NCI-H128 (cell line): ENCODE data around the gene SLC6A3.

Experiments used
- DNase-seq: peaks from one replicate; lab custom pipeline; 2025; ENCODE audit not compliant: unreplicated experiment; lab: John Stamatoyannopoulos, UW

The SLC6A3 gene

DNA sequence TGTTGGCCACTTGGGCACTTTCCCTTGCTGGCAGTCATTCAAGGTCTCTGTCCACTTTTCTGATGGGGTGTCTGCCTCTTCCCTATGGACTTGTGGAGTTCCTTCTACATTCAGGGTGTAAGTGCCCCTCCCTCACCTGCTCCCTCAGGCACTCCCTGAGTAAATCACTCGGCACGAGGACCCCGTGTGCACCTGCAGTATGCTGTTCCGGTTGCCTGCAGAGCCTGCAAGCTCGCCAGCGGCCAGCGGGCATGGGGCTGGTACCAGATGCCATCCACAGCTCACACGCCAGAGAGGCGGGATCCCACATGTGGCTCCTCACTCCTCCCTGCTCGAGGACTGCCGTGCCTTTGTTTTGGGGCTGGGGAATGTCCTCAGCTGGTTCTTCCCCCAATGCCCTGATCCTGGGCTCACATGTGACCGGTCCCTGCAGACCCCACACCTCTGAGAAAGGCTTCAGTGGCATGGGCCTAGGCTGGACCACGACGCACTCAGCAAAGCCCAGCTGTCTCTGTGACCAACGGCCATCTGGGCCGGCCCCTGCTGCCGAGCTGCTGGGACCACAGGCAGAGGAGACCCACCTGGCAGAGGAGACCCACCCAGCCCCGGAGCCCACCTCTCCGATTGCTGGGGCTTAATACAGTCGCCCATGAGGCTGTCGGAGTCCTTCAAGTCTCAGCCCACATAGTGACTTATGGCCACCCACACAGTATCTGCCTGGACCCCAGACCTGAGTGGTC lies 54.2 kb downstream of the SLC6A3 start:
- DNase-seq = no peak

- DNase-seq = no peak
These were observed 54.9 kb downstream of the SLC6A3 start for GRCh38 chr5:1390333-1390732.

- no peak for DNase-seq
These were observed 56.8 kb downstream of the SLC6A3 start for GRCh38 chr5:1388383-1388967.

DNA sequence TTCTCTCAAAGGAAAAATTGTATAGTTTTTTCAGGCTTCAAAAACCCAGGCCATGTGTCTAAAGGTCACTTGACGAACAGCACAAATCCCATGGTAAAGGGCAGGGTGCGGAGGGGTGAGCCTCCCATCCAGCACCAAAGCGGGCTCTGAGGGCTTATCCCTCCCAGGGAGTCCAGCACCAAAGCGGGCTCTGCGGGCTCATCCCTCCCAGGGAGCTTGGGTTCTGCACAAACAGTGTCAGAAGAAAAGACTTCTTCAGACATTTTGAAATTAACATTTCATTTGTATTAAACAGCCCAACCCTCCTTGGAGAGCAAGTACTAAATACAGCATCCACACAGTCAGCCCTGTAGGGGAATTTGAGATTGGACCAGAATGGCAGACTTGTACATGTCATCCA lies 57.4 kb downstream of the SLC6A3 start:
- no peak for DNase-seq

GRCh38 chr5:1387059-1387755 lies 58.0 kb downstream of the SLC6A3 start:
- DNase-seq = no peak

GRCh38 chr5:1386274-1386717 lies 58.9 kb downstream of the SLC6A3 start:
- DNase-seq = peak; percentile 18

DNA sequence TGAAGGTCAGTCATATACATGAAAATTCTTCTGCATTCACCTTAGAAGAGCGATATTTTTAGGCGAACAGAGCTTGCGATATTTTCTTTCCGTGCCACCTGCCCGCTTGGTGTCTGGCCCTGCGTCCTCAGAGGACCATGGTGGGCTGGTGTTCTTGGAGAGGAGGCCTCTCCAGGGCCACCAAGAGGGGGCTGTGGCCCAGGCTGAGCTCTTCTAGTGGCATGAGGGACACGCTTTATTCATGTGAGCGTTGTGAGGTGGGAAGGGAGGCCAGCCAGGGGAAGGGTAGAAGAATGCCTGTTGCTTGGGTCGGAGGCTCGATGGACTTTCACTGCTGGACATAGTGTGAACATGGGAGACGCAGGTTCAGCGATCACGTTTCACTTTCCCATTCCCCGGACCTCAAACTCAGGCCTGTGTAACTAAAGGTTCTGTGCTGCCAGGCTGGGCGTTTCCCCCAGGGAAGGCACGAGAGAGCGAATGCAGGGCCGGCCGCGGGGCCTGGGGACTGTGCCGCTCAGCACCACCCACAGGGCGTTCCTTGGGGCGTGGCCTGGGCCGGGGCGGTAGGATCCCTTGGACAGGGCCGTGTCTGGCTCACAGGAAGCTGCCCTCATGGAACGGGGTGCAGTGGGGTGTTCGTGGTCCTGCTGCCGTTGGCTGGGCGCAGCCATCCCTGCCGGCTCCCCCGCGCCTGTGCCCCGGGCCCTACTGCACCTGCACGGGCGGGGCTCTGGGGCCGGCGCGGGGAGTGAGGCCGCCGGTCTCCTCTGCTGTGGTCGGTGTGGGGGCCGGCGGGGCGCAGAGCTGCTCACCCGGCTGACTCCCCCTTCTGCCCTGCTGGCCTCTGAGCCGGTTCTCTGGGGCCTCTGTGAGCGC lies 59.6 kb downstream of the SLC6A3 start:
- DNase-seq = peak; percentile 65

GRCh38 chr5:1384521-1384920 lies 60.7 kb downstream of the SLC6A3 start:
- no peak for DNase-seq

DNA sequence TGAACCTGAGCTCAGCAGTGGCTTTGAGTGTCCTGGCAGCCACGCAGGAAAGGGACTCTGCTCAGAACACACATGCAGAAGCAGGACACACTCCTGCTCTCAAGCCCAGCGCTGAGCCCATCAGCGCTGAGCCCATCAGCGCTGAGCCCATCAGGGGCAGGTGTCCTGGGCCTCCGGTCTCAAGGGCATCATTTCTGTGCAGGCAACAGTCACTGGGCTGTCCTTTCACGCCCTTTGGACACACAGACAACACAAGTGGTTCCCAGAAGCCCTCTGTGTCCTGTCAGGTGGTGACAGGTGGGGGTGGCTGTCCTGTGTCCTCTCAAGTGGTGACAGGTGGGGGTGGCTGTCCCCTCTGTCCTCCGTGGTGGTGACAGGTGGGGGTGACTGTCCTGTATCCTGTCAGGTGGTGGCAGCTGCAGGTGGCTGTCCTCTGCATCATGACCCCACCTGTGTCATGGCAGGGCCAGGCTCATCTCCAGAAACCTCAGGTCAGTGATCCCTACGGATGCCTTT lies 61.3 kb downstream of the SLC6A3 start:
- no peak for DNase-seq

GRCh38 chr5:1383344-1383743 lies 61.9 kb downstream of the SLC6A3 start:
- no peak for DNase-seq

- DNase-seq = no peak
These were observed 63.0 kb downstream of the SLC6A3 start for GRCh38 chr5:1382248-1382700.

GRCh38 chr5:1381370-1382247 lies 63.6 kb downstream of the SLC6A3 start:
- no peak for DNase-seq

DNA sequence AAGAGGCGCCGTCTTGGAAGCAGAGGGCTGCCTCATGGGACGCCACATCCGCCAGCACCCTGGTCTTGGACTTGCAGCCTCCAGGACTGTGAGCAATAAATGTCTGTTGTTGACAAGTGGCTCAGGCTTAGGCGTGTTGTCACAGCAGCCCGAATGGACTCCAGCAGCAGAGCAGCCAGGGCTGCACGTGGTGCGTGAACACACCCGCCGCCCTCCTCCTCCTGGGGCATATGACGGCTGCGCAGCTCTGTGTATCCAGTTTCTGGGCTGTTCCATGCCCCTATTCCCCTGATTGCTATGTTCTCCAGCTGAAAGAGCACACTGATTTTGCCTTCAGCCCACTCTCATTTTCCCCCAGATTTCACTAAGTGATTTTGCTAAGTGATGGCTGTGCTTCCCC lies 64.3 kb downstream of the SLC6A3 start:
- DNase-seq = no peak

DNA sequence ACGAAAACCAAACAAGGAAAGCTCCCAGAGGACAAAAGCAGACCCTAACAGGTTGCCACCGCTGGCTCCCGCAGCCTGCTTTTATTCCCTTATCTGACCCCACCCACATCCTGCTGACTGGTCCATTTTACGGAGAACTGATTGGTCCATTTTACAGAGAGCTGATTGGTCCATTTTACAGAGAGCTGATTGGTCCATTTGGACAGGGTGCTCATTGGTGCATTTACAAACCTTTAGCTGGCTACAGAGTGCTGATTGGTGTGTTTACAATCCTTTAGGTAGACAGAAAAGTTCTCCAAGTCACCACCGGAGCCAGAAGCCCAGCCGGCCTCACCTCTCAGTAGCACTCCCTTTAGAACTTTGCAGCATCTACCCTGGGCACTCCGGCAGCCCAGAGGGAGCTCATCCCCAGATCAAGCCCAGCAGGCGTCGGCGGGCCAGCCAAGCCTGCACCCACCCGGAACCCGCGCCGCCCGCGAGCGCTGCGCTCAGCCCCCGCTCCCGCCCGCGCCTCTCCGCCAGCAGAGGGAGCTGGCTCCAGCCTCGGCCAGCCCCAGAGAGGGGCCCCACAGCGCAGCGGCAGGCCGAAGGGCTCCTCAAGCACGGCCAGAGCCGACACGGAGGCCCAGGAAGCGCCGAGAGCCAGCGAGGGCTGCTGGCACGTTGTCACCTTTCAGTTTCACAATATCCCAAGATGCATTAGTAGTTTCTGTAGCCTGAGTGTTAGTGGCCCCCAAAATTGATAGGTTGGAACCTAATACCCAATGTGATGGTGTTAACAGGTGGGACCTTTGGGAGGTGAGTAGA lies 65.0 kb downstream of the SLC6A3 start:
- no peak for DNase-seq

GRCh38 chr5:1378866-1379659 lies 66.2 kb downstream of the SLC6A3 start:
- DNase-seq = no peak

DNA sequence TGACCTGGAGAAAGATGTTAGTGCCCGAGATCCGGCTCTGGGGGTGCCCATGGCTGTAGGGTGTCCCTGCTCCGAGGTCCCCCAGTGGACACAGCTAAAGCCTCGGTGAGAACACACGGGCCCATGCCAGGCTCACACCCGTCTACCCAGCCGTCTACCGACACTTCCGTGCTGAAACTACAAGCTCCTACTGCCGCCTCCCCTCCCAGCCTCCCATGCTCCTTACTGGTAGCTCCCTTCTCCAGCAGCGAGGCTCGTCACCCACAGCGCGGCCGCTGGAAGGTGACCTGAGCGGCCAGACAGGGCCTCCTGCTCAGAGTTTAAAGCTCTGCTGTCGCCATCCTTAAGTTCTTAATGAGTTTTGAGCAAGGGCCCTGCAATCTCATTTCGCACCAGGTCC lies 67.1 kb downstream of the SLC6A3 start:
- no peak for DNase-seq

DNA sequence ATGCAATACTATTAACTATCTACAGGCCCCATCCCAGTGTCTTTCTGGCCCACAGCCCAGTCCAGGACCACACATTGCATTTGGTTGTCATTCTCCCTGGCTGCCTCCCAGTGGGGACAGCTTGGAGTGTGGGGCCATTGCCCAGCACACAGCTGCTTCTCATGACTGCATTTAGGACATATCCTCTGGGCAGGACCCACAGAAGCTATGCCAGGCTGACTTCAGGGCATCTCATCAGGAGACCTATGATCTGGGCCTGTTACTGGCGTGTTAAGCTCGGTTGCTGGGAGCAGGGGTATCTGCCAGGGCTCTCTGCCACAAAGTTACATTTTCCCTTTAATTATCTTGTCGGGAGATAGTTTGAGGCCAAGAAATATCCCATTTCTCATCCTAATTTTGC lies 68.3 kb downstream of the SLC6A3 start:
- no peak for DNase-seq
